WTC11 (cell line): ENCODE measurements around the gene KCNT1. TPM values are rescaled to one million over a fixed set of nuclear protein-coding genes. Genes with fewer than 3 reads are reported as not detected.

Experiments used
- ATAC-seq: fragments of 200-7000 bp; cut with Tn5 transposase; 2 replicates; pipeline ENCODE4 v1.10.0; 2021; ENCODE audit warnings: mild to moderate bottlenecking, moderate library complexity
- CTCF ChIA-PET: fragments of 300-600 bp; sonication (Branson Sonifier 250); formaldehyde crosslinking; loops from one replicate; lab custom pipeline; 2021; ENCODE audit warnings: antibody characterized with exemption; lab: Charles Lee
- POLR2A ChIA-PET: fragments of 350-600 bp; sonication (Branson Sonifier 250); formaldehyde crosslinking; loops from one replicate; lab custom pipeline; 2021; ENCODE audit warnings: antibody characterized with exemption; lab: Charles Lee
- DNase-seq: peaks from one replicate; pipeline ENCODE4 v3.0.0; 2021; ENCODE audit warnings: low spot score
- H3K27ac Mint-ChIP-seq: 2 replicates; pipeline ENCODE4 v1.8.0; 2021; ENCODE audit warnings: mixed read lengths
- H3K27me3 Mint-ChIP-seq: 2 replicates; pipeline ENCODE4 v1.8.0; 2021; ENCODE audit warnings: low read depth, mild to moderate bottlenecking, moderate library complexity, mixed read lengths
- H3K36me3 Mint-ChIP-seq: 2 replicates; pipeline ENCODE4 v1.8.0; 2021; ENCODE audit warnings: mixed read lengths
- H3K4me1 Mint-ChIP-seq: 2 replicates; pipeline ENCODE4 v1.8.0; 2022; ENCODE audit warnings: mixed read lengths
- H3K4me3 Mint-ChIP-seq: 2 replicates; pipeline ENCODE4 v1.8.0; 2021; ENCODE audit warnings: mild to moderate bottlenecking, moderate library complexity, mixed read lengths
- H3K9me3 Mint-ChIP-seq: 2 replicates; pipeline ENCODE4 v1.8.0; 2021; ENCODE audit warnings: mixed read lengths
- ATF2 ChIP-seq: sonication (generic); formaldehyde crosslinking; IDR thresholded peaks from 2 replicates; pipeline ENCODE4 v1.8.1; 2022; ENCODE audit warnings: low read depth, missing genetic modification reagents, borderline replicate concordance
- E2F4 ChIP-seq: sonication (generic); formaldehyde crosslinking; IDR thresholded peaks from 2 replicates; pipeline ENCODE4 v1.8.1; 2022; ENCODE audit warnings: low read depth, mild to moderate bottlenecking, moderate library complexity, missing genetic modification reagents, borderline replicate concordance
- ELF4 ChIP-seq: sonication (generic); formaldehyde crosslinking; IDR thresholded peaks from 2 replicates; pipeline ENCODE4 v1.8.1; 2022; ENCODE audit warnings: low read depth, mild to moderate bottlenecking, moderate library complexity, missing genetic modification reagents
- GRHL2 ChIP-seq: fragments of 250-450 bp; sonication (Bioruptor Pico); IDR thresholded peaks from 2 replicates; pipeline ENCODE4 v1.8.0; 2022; ENCODE audit warnings: mild to moderate bottlenecking, moderate library complexity; ENCODE audit not compliant: insufficient replicate concordance, severe bottlenecking
- JAZF1 ChIP-seq: fragments of 250-450 bp; sonication (Bioruptor Pico); IDR thresholded peaks from 2 replicates; pipeline ENCODE4 v1.9.0; 2021; ENCODE audit warnings: moderate library complexity, mild to moderate bottlenecking, inconsistent platforms
- MXD4 ChIP-seq: fragments of 250-450 bp; sonication (Bioruptor Pico); IDR thresholded peaks from 2 replicates; pipeline ENCODE4 v1.8.0; 2021; ENCODE audit warnings: mild to moderate bottlenecking, moderate library complexity, borderline replicate concordance
- PRRX2 ChIP-seq: fragments of 250-450 bp; sonication (Bioruptor Pico); IDR thresholded peaks from 2 replicates; pipeline ENCODE4 v1.8.0; 2021; ENCODE audit warnings: mild to moderate bottlenecking
- RORB ChIP-seq: fragments of 250-450 bp; sonication (Bioruptor Pico); IDR thresholded peaks from 2 replicates; pipeline ENCODE4 v1.9.0; 2021; ENCODE audit warnings: mild to moderate bottlenecking
- SMAD3 ChIP-seq: sonication (generic); formaldehyde crosslinking; IDR thresholded peaks from 2 replicates; pipeline ENCODE4 v1.8.0; 2022; ENCODE audit warnings: missing genetic modification reagents, mild to moderate bottlenecking, borderline replicate concordance
- USF1 ChIP-seq: sonication (generic); formaldehyde crosslinking; IDR thresholded peaks from 2 replicates; pipeline ENCODE4 v1.8.0; 2022; ENCODE audit warnings: mild to moderate bottlenecking, missing genetic modification reagents
- USF2 ChIP-seq: sonication (generic); formaldehyde crosslinking; IDR thresholded peaks from 2 replicates; pipeline ENCODE4 v1.8.1; 2023; ENCODE audit warnings: mild to moderate bottlenecking, missing genetic modification reagents, moderate library complexity
- ZBTB43 ChIP-seq: sonication (generic); formaldehyde crosslinking; IDR thresholded peaks from 2 replicates; pipeline ENCODE4 v1.8.1; 2023; ENCODE audit warnings: mild to moderate bottlenecking, missing genetic modification reagents
- ZNF281 ChIP-seq: sonication (generic); formaldehyde crosslinking; IDR thresholded peaks from 2 replicates; pipeline ENCODE4 v1.8.0; 2023; ENCODE audit warnings: mild to moderate bottlenecking, missing genetic modification reagents
- ZNF317 ChIP-seq: sonication (generic); formaldehyde crosslinking; IDR thresholded peaks from 2 replicates; pipeline ENCODE4 v1.8.1; 2023; ENCODE audit warnings: low read depth, mild to moderate bottlenecking, moderate library complexity, missing genetic modification reagents, borderline replicate concordance
- ZNF416 ChIP-seq: fragments of 250-450 bp; sonication (Bioruptor Pico); IDR thresholded peaks from 2 replicates; pipeline ENCODE4 v1.9.0; 2021; ENCODE audit warnings: mild to moderate bottlenecking, inconsistent platforms
- ZSCAN18 ChIP-seq: fragments of 250-450 bp; sonication (Bioruptor Pico); IDR thresholded peaks from 2 replicates; pipeline ENCODE4 v2.1.2; 2022; ENCODE audit warnings: mild to moderate bottlenecking, moderate library complexity
- total RNA-seq: library from RNA; stranded (reverse); gene quantifications from 3 replicates; pipeline ENCODE4 v1.2.3, GENCODE V29; 2021
- TF ChIP-seq, protein P1 (sequence below): sonication (generic); formaldehyde crosslinking; IDR thresholded peaks from 2 replicates; pipeline ENCODE4 v1.8.1; 2023; ENCODE audit warnings: mild to moderate bottlenecking, moderate library complexity, missing genetic modification reagents
- TF ChIP-seq, protein P2 (sequence below): sonication (generic); formaldehyde crosslinking; IDR thresholded peaks from 2 replicates; pipeline ENCODE4 v1.8.0; 2022; ENCODE audit warnings: mild to moderate bottlenecking, missing genetic modification reagents
- TF ChIP-seq, protein P3 (sequence below): sonication (generic); formaldehyde crosslinking; IDR thresholded peaks from 2 replicates; pipeline ENCODE4 v1.8.0; 2022; ENCODE audit warnings: mild to moderate bottlenecking, missing genetic modification reagents

The KCNT1 gene
- total RNA-seq, 1 experiment from 2014 or later = 0.13 TPM

- TF ChIP-seq ZNF416 (no peak), USF2 (CRISPR knock-in tag) (no peak), USF1 (no peak), ZNF281 (CRISPR knock-in tag) (no peak), JAZF1 (CRISPR knock-in tag) (no peak), SMAD3 (CRISPR knock-in tag) (no peak), PRRX2 (CRISPR knock-in tag) (no peak), ZSCAN18 (CRISPR knock-in tag) (no peak)
- TF ChIP-seq, protein P1, sequence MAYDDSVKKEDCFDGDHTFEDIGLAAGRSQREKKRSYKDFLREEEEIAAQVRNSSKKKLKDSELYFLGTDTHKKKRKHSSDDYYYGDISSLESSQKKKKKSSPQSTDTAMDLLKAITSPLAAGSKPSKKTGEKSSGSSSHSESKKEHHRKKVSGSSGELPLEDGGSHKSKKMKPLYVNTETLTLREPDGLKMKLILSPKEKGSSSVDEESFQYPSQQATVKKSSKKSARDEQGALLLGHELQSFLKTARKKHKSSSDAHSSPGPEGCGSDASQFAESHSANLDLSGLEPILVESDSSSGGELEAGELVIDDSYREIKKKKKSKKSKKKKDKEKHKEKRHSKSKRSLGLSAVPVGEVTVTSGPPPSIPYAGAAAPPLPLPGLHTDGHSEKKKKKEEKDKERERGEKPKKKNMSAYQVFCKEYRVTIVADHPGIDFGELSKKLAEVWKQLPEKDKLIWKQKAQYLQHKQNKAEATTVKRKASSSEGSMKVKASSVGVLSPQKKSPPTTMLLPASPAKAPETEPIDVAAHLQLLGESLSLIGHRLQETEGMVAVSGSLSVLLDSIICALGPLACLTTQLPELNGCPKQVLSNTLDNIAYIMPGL (CRISPR knock-in tag) = no peak
Measured at GRCh38 chr9:135794057-135794335, 92.0 kb downstream of the KCNT1 start (continued).

- CTCF ChIA-PET = interaction anchor here (0.7 to 1.5 kb wide), 4 partner anchors 17 to 328 kb away, joined by 3 to 4 read pairs (median 4); no protein-coding TSS in a partner anchor
- Mint-ChIP-seq H3K27ac (no peak overlapping the region), H3K36me3 (no peaks in the 10 kb centered on the region), H3K9me3 (no peaks in the 10 kb centered on the region), H3K27me3 (no peaks in the 10 kb centered on the region), H3K4me3 (no peak overlapping the region), H3K4me1 (no peaks in the 10 kb centered on the region)
- POLR2A ChIA-PET = no interaction called here
- DNase-seq = no peak
- no peak for ATAC-seq
- TF ChIP-seq ELF4 (CRISPR knock-in tag) (no peak), USF2 (CRISPR knock-in tag) (no peak), ZBTB43 (CRISPR knock-in tag) (no peak), E2F4 (CRISPR knock-in tag) (no peak), MXD4 (CRISPR knock-in tag) (no peak), GRHL2 (CRISPR knock-in tag) (no peak), ZNF317 (CRISPR knock-in tag) (no peak), RORB (CRISPR knock-in tag) (no peak), ATF2 (no peak)
- TF ChIP-seq, protein P2, sequence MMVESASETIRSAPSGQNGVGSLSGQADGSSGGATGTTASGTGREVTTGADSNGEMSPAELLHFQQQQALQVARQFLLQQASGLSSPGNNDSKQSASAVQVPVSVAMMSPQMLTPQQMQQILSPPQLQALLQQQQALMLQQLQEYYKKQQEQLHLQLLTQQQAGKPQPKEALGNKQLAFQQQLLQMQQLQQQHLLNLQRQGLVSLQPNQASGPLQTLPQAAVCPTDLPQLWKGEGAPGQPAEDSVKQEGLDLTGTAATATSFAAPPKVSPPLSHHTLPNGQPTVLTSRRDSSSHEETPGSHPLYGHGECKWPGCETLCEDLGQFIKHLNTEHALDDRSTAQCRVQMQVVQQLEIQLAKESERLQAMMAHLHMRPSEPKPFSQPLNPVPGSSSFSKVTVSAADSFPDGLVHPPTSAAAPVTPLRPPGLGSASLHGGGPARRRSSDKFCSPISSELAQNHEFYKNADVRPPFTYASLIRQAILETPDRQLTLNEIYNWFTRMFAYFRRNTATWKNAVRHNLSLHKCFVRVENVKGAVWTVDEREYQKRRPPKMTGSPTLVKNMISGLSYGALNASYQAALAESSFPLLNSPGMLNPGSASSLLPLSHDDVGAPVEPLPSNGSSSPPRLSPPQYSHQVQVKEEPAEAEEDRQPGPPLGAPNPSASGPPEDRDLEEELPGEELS (CRISPR knock-in tag) = no peak
- TF ChIP-seq, protein P3, sequence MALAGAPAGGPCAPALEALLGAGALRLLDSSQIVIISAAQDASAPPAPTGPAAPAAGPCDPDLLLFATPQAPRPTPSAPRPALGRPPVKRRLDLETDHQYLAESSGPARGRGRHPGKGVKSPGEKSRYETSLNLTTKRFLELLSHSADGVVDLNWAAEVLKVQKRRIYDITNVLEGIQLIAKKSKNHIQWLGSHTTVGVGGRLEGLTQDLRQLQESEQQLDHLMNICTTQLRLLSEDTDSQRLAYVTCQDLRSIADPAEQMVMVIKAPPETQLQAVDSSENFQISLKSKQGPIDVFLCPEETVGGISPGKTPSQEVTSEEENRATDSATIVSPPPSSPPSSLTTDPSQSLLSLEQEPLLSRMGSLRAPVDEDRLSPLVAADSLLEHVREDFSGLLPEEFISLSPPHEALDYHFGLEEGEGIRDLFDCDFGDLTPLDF (CRISPR knock-in tag) = no peak
Measured at GRCh38 chr9:135794361-135794885, 92.4 kb downstream of the KCNT1 start.
